ENCODE measurements around the gene ATP5MC3. TPM values are rescaled to one million over a fixed set of nuclear protein-coding genes. Genes with fewer than 3 reads are reported as not detected.

The ATP5MC3 gene
- total and polyA plus RNA-seq, 2 donors (not counting 3 experiments of a cell fraction or from before 2014, with no cell fraction given) = 201 to 452 TPM

DNA sequence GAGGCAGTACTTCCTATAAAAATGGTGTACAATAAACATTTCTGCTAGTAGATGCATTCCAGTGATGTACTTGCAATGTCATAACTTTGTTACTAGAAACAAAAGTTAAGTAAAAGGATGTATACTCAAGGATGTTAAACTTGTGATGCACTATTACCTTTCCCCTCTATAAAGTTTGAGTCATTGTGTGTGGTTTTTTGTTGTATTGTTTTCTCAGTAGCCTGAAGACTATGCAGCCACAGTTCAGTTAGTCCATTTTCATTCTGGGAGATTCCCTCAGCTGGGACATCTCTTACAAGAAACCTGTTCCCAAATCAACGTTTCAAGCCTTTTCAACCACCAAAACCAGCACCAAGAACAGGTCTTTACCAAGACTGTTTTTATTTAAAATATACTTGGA lies 5.6 kb downstream of the ATP5MC3 start:
- H2AFZ ChIP-seq (ENCODE audit: low read depth, low read length) = no peak overlapping the region
- intact Hi-C loops (cut with micrococcal nuclease) (no loop called here), dilution Hi-C loops (cut with MboI; ENCODE audit: extremely low pct_ligation_motif_present, low sequenced_read_pairs) (no loop called here)
- no peaks in the 10 kb centered on the region for H3K27me3 ChIP-seq (ENCODE audit: control insufficient read depth in 2 of 2, insufficient read depth in 2 of 2, low read length in 2 of 2)
- DNase-seq (ENCODE audit: low read depth, low spot score) (no peak), FAIRE-seq (no peak)
- TF ChIP-seq MYC (IDR thresholded peaks at IDR 0.05; ENCODE audit: low read depth, low read length) (no peak), EZH2 (IDR thresholded peaks at IDR 0.05; ENCODE audit: borderline replicate concordance, low read depth, low read length, severe bottlenecking) (no peak), FOS (IDR thresholded peaks at IDR 0.05; ENCODE audit: borderline replicate concordance, insufficient read depth, low read length) (no peak), JUN (IDR thresholded peaks at IDR 0.05; ENCODE audit: borderline replicate concordance, insufficient read depth, insufficient read length, low read depth) (no peak), GATA2 (IDR thresholded peaks at IDR 0.05; ENCODE audit: insufficient read depth, insufficient read length, low read depth, low read length) (no peak), POLR2AphosphoS5 (IDR thresholded peaks at IDR 0.05; ENCODE audit: insufficient read depth, low read depth, low read length) (no peak), POLR2A (IDR thresholded peaks at IDR 0.05; ENCODE audit: low read depth, low read length) (no peak)
- TF ChIP-seq, protein P1, sequence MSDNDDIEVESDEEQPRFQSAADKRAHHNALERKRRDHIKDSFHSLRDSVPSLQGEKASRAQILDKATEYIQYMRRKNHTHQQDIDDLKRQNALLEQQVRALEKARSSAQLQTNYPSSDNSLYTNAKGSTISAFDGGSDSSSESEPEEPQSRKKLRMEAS (IDR thresholded peaks at IDR 0.05; ENCODE audit: insufficient read depth, insufficient read length) = no peak
- TF ChIP-seq, protein P2, sequence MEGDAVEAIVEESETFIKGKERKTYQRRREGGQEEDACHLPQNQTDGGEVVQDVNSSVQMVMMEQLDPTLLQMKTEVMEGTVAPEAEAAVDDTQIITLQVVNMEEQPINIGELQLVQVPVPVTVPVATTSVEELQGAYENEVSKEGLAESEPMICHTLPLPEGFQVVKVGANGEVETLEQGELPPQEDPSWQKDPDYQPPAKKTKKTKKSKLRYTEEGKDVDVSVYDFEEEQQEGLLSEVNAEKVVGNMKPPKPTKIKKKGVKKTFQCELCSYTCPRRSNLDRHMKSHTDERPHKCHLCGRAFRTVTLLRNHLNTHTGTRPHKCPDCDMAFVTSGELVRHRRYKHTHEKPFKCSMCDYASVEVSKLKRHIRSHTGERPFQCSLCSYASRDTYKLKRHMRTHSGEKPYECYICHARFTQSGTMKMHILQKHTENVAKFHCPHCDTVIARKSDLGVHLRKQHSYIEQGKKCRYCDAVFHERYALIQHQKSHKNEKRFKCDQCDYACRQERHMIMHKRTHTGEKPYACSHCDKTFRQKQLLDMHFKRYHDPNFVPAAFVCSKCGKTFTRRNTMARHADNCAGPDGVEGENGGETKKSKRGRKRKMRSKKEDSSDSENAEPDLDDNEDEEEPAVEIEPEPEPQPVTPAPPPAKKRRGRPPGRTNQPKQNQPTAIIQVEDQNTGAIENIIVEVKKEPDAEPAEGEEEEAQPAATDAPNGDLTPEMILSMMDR (IDR thresholded peaks at IDR 0.05; ENCODE audit: extremely low read depth in 1 of 2, insufficient read depth in 1 of 2, low read depth in 1 of 2, low read length in 2 of 2) = no peak
- H4K20me1 ChIP-seq (replicated peaks; ENCODE audit: control insufficient read depth, extremely low read depth, insufficient read depth, low read length) = no peaks in the 10 kb centered on the region
- H3K9me1 ChIP-seq (replicated peaks; ENCODE audit: control insufficient read depth, extremely low read depth, insufficient read depth, low read length) = peaks cover 4% of the 10 kb centered on the region
- H3K4me2 ChIP-seq (ENCODE audit: insufficient read depth, low read length) = no peak overlapping the region
- H3K27ac ChIP-seq (ENCODE audit: insufficient read depth, low read depth, low read length) = no peak overlapping the region
- no peak overlapping the region for H3K4me3 ChIP-seq (replicated peaks in 1 of 3; ENCODE audit: insufficient read depth in 1 of 3, low read depth in 1 of 3, low read length in 3 of 3)
- POLR2A ChIA-PET = no interaction called here
- no peaks in the 10 kb centered on the region for H3K4me1 ChIP-seq (ENCODE audit: control insufficient read depth, extremely low read depth, insufficient read depth, low read length)
- BruUV-seq (replicated peaks) = no TSS peak
- H3K9ac ChIP-seq (replicated peaks; ENCODE audit: extremely low read depth, insufficient read depth, low read length) = no peak overlapping the region
- CTCF ChIA-PET = interaction anchor here (1.1 kb wide), 1 partner anchor 39 kb away, joined by 3 read pairs; no protein-coding TSS in a partner anchor
- H3K9me3 ChIP-seq (replicated peaks; ENCODE audit: control insufficient read depth, insufficient read depth, low read length) = no peaks in the 10 kb centered on the region
- peaks cover 20% of the 10 kb centered on the region for H3K79me2 ChIP-seq (ENCODE audit: control insufficient read depth, insufficient read depth, low read length)
- peaks cover 5 to 18% of the 10 kb centered on the region in 2 experiments for H3K36me3 ChIP-seq (ENCODE audit: control insufficient read depth in 2 of 2, extremely low read depth in 1 of 2, insufficient read depth in 2 of 2, low read length in 2 of 2)

Measured in endothelial cell of umbilical vein (primary cell).